Mammary epithelial cell (primary cell): ENCODE data around the gene GID8.

Source experiments
- EZH2 ChIP-seq: IDR thresholded peaks from 2 replicates; pipeline ENCODE4 v1.6.1; 2012; ENCODE audit warnings: low read length, inconsistent platforms, borderline replicate concordance
- TF ChIP-seq, protein P1 (sequence below), 2 donors: IDR thresholded peaks in 1 of 2; conservative IDR thresholded peaks in 1 of 2; 2 replicates each; pipeline ENCODE4 v1.5.1; 2011 to 2012; ENCODE audit warnings: inconsistent platforms in 2 of 2, low read length in 2 of 2, mild to moderate bottlenecking in 2 of 2, control low read depth in 1 of 2, low read depth in 1 of 2; ENCODE audit not compliant: insufficient read depth in 1 of 2; ENCODE audit errors: extremely low read depth in 1 of 2

DNA sequence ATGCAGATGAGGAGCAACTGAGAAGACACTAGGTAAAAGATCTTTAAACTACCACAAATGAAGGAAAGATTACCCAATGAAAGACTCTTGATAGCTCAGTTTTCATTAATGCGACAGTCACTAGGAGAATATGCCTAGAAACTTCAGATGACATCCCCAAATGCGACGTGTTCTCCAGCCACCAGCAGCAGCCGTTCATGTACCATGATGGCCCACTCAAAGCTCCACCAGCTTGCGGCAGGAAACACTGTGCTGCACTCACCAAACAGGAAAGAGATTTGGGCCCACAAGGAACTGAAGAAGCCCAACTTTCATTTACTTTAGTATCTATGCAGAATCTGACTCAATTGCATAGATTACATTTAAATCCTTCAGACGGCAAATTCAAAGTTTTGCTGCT is 19.1 kb upstream of the GID8 start:
- TF ChIP-seq, protein P1, sequence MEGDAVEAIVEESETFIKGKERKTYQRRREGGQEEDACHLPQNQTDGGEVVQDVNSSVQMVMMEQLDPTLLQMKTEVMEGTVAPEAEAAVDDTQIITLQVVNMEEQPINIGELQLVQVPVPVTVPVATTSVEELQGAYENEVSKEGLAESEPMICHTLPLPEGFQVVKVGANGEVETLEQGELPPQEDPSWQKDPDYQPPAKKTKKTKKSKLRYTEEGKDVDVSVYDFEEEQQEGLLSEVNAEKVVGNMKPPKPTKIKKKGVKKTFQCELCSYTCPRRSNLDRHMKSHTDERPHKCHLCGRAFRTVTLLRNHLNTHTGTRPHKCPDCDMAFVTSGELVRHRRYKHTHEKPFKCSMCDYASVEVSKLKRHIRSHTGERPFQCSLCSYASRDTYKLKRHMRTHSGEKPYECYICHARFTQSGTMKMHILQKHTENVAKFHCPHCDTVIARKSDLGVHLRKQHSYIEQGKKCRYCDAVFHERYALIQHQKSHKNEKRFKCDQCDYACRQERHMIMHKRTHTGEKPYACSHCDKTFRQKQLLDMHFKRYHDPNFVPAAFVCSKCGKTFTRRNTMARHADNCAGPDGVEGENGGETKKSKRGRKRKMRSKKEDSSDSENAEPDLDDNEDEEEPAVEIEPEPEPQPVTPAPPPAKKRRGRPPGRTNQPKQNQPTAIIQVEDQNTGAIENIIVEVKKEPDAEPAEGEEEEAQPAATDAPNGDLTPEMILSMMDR (conservative IDR thresholded peaks at IDR 0.05 in 1 of 2, IDR thresholded peaks at IDR 0.05 in 1 of 2; ENCODE audit: extremely low read depth in 1 of 2, insufficient read depth in 1 of 2, low read depth in 1 of 2, low read length in 2 of 2) = no peak
- TF ChIP-seq EZH2 = no peak
